ENCODE measurements around the gene SHCBP1L.
"Not testable (repeated sequence)": the region's sequence is repeated elsewhere in the genome, so short reads cannot be mapped to it uniquely, and the experiment has no call there.

The SHCBP1L gene

GRCh38 chr1:182960046-182960445 lies 7.1 kb upstream of the SHCBP1L start:
- FAIRE-seq (no peak), DNase-seq (ENCODE audit: insufficient read length) (no peak)
- no peak for TF ChIP-seq POLR2A (IDR thresholded peaks at IDR 0.05; ENCODE audit: low read depth, low read length)
- TF ChIP-seq POLR2AphosphoS5 (IDR thresholded peaks at IDR 0.05; ENCODE audit: low read depth, low read length) = no peak
- TF ChIP-seq TAF1 (IDR thresholded peaks at IDR 0.05; ENCODE audit: borderline replicate concordance, low read depth, low read length) = no peak

- TF ChIP-seq POLR2A (IDR thresholded peaks at IDR 0.05; ENCODE audit: low read depth, low read length) (no peak), TAF1 (IDR thresholded peaks at IDR 0.05; ENCODE audit: borderline replicate concordance, low read depth, low read length) (no peak), POLR2AphosphoS5 (IDR thresholded peaks at IDR 0.05; ENCODE audit: low read depth, low read length) (no peak)
- no peak for DNase-seq (ENCODE audit: insufficient read length)
- FAIRE-seq = no peak
Measured at GRCh38 chr1:182957902-182958395, 5.0 kb upstream of the SHCBP1L start.

- TF ChIP-seq POLR2A (IDR thresholded peaks at IDR 0.05; ENCODE audit: low read depth, low read length) = no peak
- TF ChIP-seq POLR2AphosphoS5 (IDR thresholded peaks at IDR 0.05; ENCODE audit: low read depth, low read length) = no peak
- no peak for TF ChIP-seq TAF1 (IDR thresholded peaks at IDR 0.05; ENCODE audit: borderline replicate concordance, low read depth, low read length)
- FAIRE-seq = no peak
- no peak for DNase-seq (ENCODE audit: insufficient read length)
Measured at GRCh38 chr1:182956708-182957365, 3.9 kb upstream of the SHCBP1L start.

GRCh38 chr1:182955596-182956588 lies 2.9 kb upstream of the SHCBP1L start:
- no peak for FAIRE-seq
- TF ChIP-seq POLR2AphosphoS5 (IDR thresholded peaks at IDR 0.05; ENCODE audit: low read depth, low read length) = no peak
- TF ChIP-seq TAF1 (IDR thresholded peaks at IDR 0.05; ENCODE audit: borderline replicate concordance, low read depth, low read length) = no peak
- no peak for TF ChIP-seq POLR2A (IDR thresholded peaks at IDR 0.05; ENCODE audit: low read depth, low read length)
- DNase-seq (ENCODE audit: insufficient read length) = no peak

- FAIRE-seq (no peak), DNase-seq (ENCODE audit: insufficient read length) (no peak)
- TF ChIP-seq POLR2AphosphoS5 (IDR thresholded peaks at IDR 0.05; ENCODE audit: low read depth, low read length) (no peak), TAF1 (IDR thresholded peaks at IDR 0.05; ENCODE audit: borderline replicate concordance, low read depth, low read length) (no peak), POLR2A (IDR thresholded peaks at IDR 0.05; ENCODE audit: low read depth, low read length) (no peak)
Measured at GRCh38 chr1:182953826-182954225, 860 bp upstream of the SHCBP1L start.

- not testable (repeated sequence) for DNase-seq (ENCODE audit: insufficient read length); FAIRE-seq
Measured at GRCh38 chr1:182943336-182943735, 9.6 kb downstream of the SHCBP1L start.

GRCh38 chr1:182942145-182942544 lies 10.8 kb downstream of the SHCBP1L start:
- FAIRE-seq; DNase-seq (ENCODE audit: insufficient read length): not testable (repeated sequence)

- FAIRE-seq = no peak
- no peak for TF ChIP-seq POLR2A (IDR thresholded peaks at IDR 0.05; ENCODE audit: low read depth, low read length)
- no peak for TF ChIP-seq POLR2AphosphoS5 (IDR thresholded peaks at IDR 0.05; ENCODE audit: low read depth, low read length)
- TF ChIP-seq TAF1 (IDR thresholded peaks at IDR 0.05; ENCODE audit: borderline replicate concordance, low read depth, low read length) = no peak
- no peak for DNase-seq (ENCODE audit: insufficient read length)
Measured at GRCh38 chr1:182939413-182939812, 13.6 kb downstream of the SHCBP1L start.

GRCh38 chr1:182935716-182936115 lies 17.2 kb downstream of the SHCBP1L start:
- DNase-seq (ENCODE audit: insufficient read length) (no peak), FAIRE-seq (no peak)

GRCh38 chr1:182930985-182931384 lies 22.0 kb downstream of the SHCBP1L start:
- FAIRE-seq (no peak), DNase-seq (ENCODE audit: insufficient read length) (no peak)
- TF ChIP-seq TAF1 (IDR thresholded peaks at IDR 0.05; ENCODE audit: borderline replicate concordance, low read depth, low read length) (no peak), POLR2AphosphoS5 (IDR thresholded peaks at IDR 0.05; ENCODE audit: low read depth, low read length) (no peak), POLR2A (IDR thresholded peaks at IDR 0.05; ENCODE audit: low read depth, low read length) (no peak)

More at GRCh38 chr1:182935716-182936115, 17.2 kb downstream of the SHCBP1L start:
- TF ChIP-seq TAF1 (IDR thresholded peaks at IDR 0.05; ENCODE audit: borderline replicate concordance, low read depth, low read length) = no peak
- no peak for TF ChIP-seq POLR2AphosphoS5 (IDR thresholded peaks at IDR 0.05; ENCODE audit: low read depth, low read length)
- no peak for TF ChIP-seq POLR2A (IDR thresholded peaks at IDR 0.05; ENCODE audit: low read depth, low read length)

- FAIRE-seq (no peak), DNase-seq (ENCODE audit: insufficient read length) (no peak)
- TF ChIP-seq POLR2A (IDR thresholded peaks at IDR 0.05; ENCODE audit: low read depth, low read length) = no peak
- no peak for TF ChIP-seq TAF1 (IDR thresholded peaks at IDR 0.05; ENCODE audit: borderline replicate concordance, low read depth, low read length)
- TF ChIP-seq POLR2AphosphoS5 (IDR thresholded peaks at IDR 0.05; ENCODE audit: low read depth, low read length) = no peak
Measured at GRCh38 chr1:182927693-182928433, 25.1 kb downstream of the SHCBP1L start.
